ENCODE results near the gene UTP18.
"Not testable (repeated sequence)": the region's sequence is repeated elsewhere in the genome, so short reads cannot be mapped to it uniquely, and the experiment has no call there.

Gene UTP18

GRCh38 chr17:51260237-51261023, at the start of gene UTP18:
TSS of gene UTP18 (plus strand) at chr17:51260546. CDS start at chr17:51260585, 39 bp downstream.
- peak; percentile 99 for DNase-seq

GRCh38 chr17:51214920-51215319, 45.4 kb upstream of the UTP18 start:
- no peak for DNase-seq

GRCh38 chr17:51217946-51218345, 42.4 kb upstream of the UTP18 start:
- DNase-seq: no peak

GRCh38 chr17:51221322-51221721, 39.0 kb upstream of the UTP18 start:
- no peak for DNase-seq

GRCh38 chr17:51224402-51225262, 35.7 kb upstream of the UTP18 start:
- no peak for DNase-seq

GRCh38 chr17:51225523-51225922, 34.8 kb upstream of the UTP18 start:
- DNase-seq: not testable (repeated sequence)

GRCh38 chr17:51228161-51228560, 32.2 kb upstream of the UTP18 start:
- no peak for DNase-seq

- no peak for DNase-seq
Observed at GRCh38 chr17:51229889-51230288, 30.5 kb upstream of the UTP18 start.

GRCh38 chr17:51230306-51230705, 30.0 kb upstream of the UTP18 start:
- no peak for DNase-seq

GRCh38 chr17:51231999-51232398, 28.3 kb upstream of the UTP18 start:
- no peak for DNase-seq

GRCh38 chr17:51234162-51234561, 26.2 kb upstream of the UTP18 start:
- no peak for DNase-seq

GRCh38 chr17:51238255-51238887, 22.0 kb upstream of the UTP18 start:
- DNase-seq: no peak

- DNase-seq: no peak
Observed at GRCh38 chr17:51240275-51240674, 20.1 kb upstream of the UTP18 start.

GRCh38 chr17:51244041-51244440, 16.3 kb upstream of the UTP18 start:
- DNase-seq: no peak

GRCh38 chr17:51245535-51245934, 14.8 kb upstream of the UTP18 start:
- no peak for DNase-seq

GRCh38 chr17:51250314-51250840, 10.0 kb upstream of the UTP18 start:
- DNase-seq: no peak

GRCh38 chr17:51251010-51251409, 9.3 kb upstream of the UTP18 start:
- no peak for DNase-seq

GRCh38 chr17:51255673-51256072, 4.7 kb upstream of the UTP18 start:
- no peak for DNase-seq

- no peak for DNase-seq
Observed at GRCh38 chr17:51256101-51256500, 4.2 kb upstream of the UTP18 start.

GRCh38 chr17:51257150-51258081, 2.9 kb upstream of the UTP18 start:
- no peak for DNase-seq

- peak; percentile 68 for DNase-seq
Observed at GRCh38 chr17:51258756-51259563, 1.4 kb upstream of the UTP18 start.
